ENCODE data around the gene MOB3A. TPM values are rescaled to one million over a fixed set of nuclear protein-coding genes. Genes with fewer than 3 reads are reported as not detected.

The MOB3A gene
- total and polyA plus RNA-seq, 9 of the 15 experiments (the other 6 are each of a cell fraction or from before 2014, with no cell fraction given): 1.1 to 24.1 (median 6.0) TPM

DNA sequence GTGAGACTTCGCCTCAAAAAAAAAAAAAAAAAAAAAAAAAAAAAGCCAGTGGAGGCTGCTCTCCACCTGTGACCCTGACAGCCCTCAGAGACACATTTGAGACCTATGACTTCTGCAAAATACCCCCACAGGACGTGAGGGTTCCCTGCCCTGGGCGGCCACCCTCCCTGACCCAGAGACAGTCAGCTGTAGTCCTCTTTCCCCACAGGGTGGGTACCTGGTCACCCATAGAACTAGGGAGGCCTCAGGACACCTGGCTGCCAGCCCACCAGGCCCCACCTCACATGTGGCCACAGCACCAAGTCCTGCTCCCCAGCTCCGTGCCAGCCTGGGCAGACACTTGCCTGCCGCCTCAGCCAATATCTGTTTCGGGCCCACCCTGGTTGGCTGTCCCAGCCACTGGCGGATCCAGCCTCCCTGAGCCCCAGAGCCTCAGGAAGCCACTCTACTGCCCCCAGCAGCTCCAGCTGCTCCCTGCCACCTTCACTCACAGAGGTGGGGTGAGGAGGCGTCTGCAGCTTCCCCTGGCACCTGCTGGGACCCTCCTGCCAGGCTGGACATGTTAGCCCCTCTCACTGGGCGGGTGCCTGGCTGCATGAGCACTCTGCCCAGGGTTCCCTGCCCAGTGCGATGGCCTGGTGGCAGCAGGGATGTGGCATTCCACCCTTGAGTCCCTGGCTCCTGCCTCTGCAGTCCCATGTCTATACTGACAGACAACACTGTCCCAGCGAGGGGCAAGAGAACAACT lies 52.0 kb downstream of the MOB3A start (continued):
- TF ChIP-seq, protein P1, sequence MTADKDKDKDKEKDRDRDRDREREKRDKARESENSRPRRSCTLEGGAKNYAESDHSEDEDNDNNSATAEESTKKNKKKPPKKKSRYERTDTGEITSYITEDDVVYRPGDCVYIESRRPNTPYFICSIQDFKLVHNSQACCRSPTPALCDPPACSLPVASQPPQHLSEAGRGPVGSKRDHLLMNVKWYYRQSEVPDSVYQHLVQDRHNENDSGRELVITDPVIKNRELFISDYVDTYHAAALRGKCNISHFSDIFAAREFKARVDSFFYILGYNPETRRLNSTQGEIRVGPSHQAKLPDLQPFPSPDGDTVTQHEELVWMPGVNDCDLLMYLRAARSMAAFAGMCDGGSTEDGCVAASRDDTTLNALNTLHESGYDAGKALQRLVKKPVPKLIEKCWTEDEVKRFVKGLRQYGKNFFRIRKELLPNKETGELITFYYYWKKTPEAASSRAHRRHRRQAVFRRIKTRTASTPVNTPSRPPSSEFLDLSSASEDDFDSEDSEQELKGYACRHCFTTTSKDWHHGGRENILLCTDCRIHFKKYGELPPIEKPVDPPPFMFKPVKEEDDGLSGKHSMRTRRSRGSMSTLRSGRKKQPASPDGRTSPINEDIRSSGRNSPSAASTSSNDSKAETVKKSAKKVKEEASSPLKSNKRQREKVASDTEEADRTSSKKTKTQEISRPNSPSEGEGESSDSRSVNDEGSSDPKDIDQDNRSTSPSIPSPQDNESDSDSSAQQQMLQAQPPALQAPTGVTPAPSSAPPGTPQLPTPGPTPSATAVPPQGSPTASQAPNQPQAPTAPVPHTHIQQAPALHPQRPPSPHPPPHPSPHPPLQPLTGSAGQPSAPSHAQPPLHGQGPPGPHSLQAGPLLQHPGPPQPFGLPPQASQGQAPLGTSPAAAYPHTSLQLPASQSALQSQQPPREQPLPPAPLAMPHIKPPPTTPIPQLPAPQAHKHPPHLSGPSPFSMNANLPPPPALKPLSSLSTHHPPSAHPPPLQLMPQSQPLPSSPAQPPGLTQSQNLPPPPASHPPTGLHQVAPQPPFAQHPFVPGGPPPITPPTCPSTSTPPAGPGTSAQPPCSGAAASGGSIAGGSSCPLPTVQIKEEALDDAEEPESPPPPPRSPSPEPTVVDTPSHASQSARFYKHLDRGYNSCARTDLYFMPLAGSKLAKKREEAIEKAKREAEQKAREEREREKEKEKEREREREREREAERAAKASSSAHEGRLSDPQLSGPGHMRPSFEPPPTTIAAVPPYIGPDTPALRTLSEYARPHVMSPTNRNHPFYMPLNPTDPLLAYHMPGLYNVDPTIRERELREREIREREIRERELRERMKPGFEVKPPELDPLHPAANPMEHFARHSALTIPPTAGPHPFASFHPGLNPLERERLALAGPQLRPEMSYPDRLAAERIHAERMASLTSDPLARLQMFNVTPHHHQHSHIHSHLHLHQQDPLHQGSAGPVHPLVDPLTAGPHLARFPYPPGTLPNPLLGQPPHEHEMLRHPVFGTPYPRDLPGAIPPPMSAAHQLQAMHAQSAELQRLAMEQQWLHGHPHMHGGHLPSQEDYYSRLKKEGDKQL (CRISPR knock-in tag; IDR thresholded peaks at IDR 0.05; ENCODE audit: borderline replicate concordance): no peak
- TF ChIP-seq RBM22 (IDR thresholded peaks at IDR 0.05; ENCODE audit: low read depth, low read length, poor library complexity, severe bottlenecking): peak; percentile 62
- peak; percentile 77 for TF ChIP-seq POLR2G (IDR thresholded peaks at IDR 0.05; ENCODE audit: low read depth, low read length)
- peak; percentile 66; the same call in 1 of the 2 replicates for TF ChIP-seq ZNF384 (IDR thresholded peaks at IDR 0.05; ENCODE audit: low read depth, low read length)
- TF ChIP-seq DNMT1 (IDR thresholded peaks at IDR 0.05): no peak
- TF ChIP-seq ZNF778 (CRISPR knock-in tag; IDR thresholded peaks at IDR 0.05): no peak
- peak; percentile 73 for TF ChIP-seq RBFOX2 (IDR thresholded peaks at IDR 0.05; ENCODE audit: low read depth, low read length)
- 0 out of 2 replicates have a peak, but pooled peaks have one; percentile 17 for TF ChIP-seq ZC3H4 (CRISPR knock-in tag; IDR thresholded peaks at IDR 0.05; ENCODE audit: borderline replicate concordance)
- no peak for TF ChIP-seq TGIF2 (CRISPR knock-in tag; IDR thresholded peaks at IDR 0.05)

Data from K562 (cell line).